Subcutaneous abdominal adipose tissue (tissue), 5 donors: ENCODE data around the gene LRP2.

Source experiments
- H3K27ac ChIP-seq: one replicate; pipeline ENCODE4 v1.7.0; 2013; ENCODE audit warnings: low read depth, mild to moderate bottlenecking, inconsistent platforms, low read length, moderate library complexity
- H3K27me3 ChIP-seq, 5 donors: one replicate each; pipeline ENCODE4 v1.7.0; 2013; ENCODE audit warnings: low read length in 5 of 5, inconsistent platforms in 1 of 5; ENCODE audit not compliant: control insufficient read depth in 5 of 5, insufficient read depth in 4 of 5
- H3K36me3 ChIP-seq, 5 donors: one replicate each; pipeline ENCODE4 v1.7.0; 2013; ENCODE audit warnings: low read length in 5 of 5; ENCODE audit not compliant: control insufficient read depth in 5 of 5, insufficient read depth in 5 of 5
- H3K4me1 ChIP-seq, 5 donors: one replicate each; pipeline ENCODE4 v1.7.0; 2013; ENCODE audit warnings: low read length in 5 of 5, mild to moderate bottlenecking in 3 of 5, moderate library complexity in 1 of 5; ENCODE audit not compliant: control insufficient read depth in 5 of 5, insufficient read depth in 5 of 5
- H3K4me3 ChIP-seq, 5 donors: one replicate each; pipeline ENCODE4 v1.7.0; 2013; ENCODE audit warnings: low read length in 5 of 5, low read depth in 1 of 5
- H3K9ac ChIP-seq, 5 donors: one replicate each; pipeline ENCODE4 v1.7.0; 2013; ENCODE audit warnings: low read length in 5 of 5, mild to moderate bottlenecking in 4 of 5, moderate library complexity in 3 of 5
- H3K9me3 ChIP-seq, 5 donors: one replicate each; pipeline ENCODE4 v1.7.0; 2013; ENCODE audit warnings: low read length in 5 of 5; ENCODE audit not compliant: control insufficient read depth in 5 of 5
- donor health status: healthy.
- donor health status: healthy.
- donor health status: healthy.
- donor health status: healthy.
- donor health status: healthy.

The LRP2 gene

GRCh38 chr2:169349535-169349934 lies 12.8 kb downstream of the LRP2 start:
- no peak overlapping the region for H3K4me3 ChIP-seq
- no peaks in the 10 kb centered on the region for H3K9me3 ChIP-seq
- H3K9ac ChIP-seq: no peak overlapping the region
- no peaks in the 10 kb centered on the region for H3K36me3 ChIP-seq
- no peaks in the 10 kb centered on the region for H3K4me1 ChIP-seq
- no peak overlapping the region for H3K27ac ChIP-seq
- H3K27me3 ChIP-seq: no peaks in the 10 kb centered on the region

- no peaks in the 10 kb centered on the region for H3K27me3 ChIP-seq
- no peak overlapping the region for H3K9ac ChIP-seq
- no peaks in the 10 kb centered on the region for H3K9me3 ChIP-seq
- no peaks in the 10 kb centered on the region for H3K36me3 ChIP-seq
- no peak overlapping the region for H3K4me3 ChIP-seq
- no peaks in the 10 kb centered on the region for H3K4me1 ChIP-seq
- no peak overlapping the region for H3K27ac ChIP-seq
Measured at GRCh38 chr2:169348321-169349024, 13.9 kb downstream of the LRP2 start.

- H3K9ac ChIP-seq: no peak overlapping the region
- H3K9me3 ChIP-seq: no peaks in the 10 kb centered on the region
- no peaks in the 10 kb centered on the region for H3K36me3 ChIP-seq
- no peak overlapping the region for H3K4me3 ChIP-seq
- no peaks in the 10 kb centered on the region for H3K4me1 ChIP-seq
- no peak overlapping the region for H3K27ac ChIP-seq
- H3K27me3 ChIP-seq: peaks cover 0 to 7% (median 0%) of the 10 kb centered on the region in 5 donors
Measured at GRCh38 chr2:169345486-169346437, 16.6 kb downstream of the LRP2 start.

- Histone ChIP-seq H3K36me3 (no peaks in the 10 kb centered on the region), H3K4me1 (no peaks in the 10 kb centered on the region), H3K9me3 (no peaks in the 10 kb centered on the region), H3K27me3 (peaks cover 0 to 7% (median 0%) of the 10 kb centered on the region in 5 donors), H3K4me3 (no peak overlapping the region), H3K9ac (no peak overlapping the region), H3K27ac (no peak overlapping the region)
Measured at GRCh38 chr2:169344736-169345485, 17.4 kb downstream of the LRP2 start.

- no peak overlapping the region for H3K4me3 ChIP-seq
- peaks cover 0 to 7% (median 0%) of the 10 kb centered on the region in 5 donors for H3K27me3 ChIP-seq
- H3K4me1 ChIP-seq: no peaks in the 10 kb centered on the region
- H3K9me3 ChIP-seq: no peaks in the 10 kb centered on the region
- no peak overlapping the region for H3K27ac ChIP-seq
- no peaks in the 10 kb centered on the region for H3K36me3 ChIP-seq
- H3K9ac ChIP-seq: no peak overlapping the region
Measured at GRCh38 chr2:169343202-169343601, 19.1 kb downstream of the LRP2 start.

GRCh38 chr2:169339657-169340056 lies 22.7 kb downstream of the LRP2 start:
- Histone ChIP-seq H3K9me3 (no peaks in the 10 kb centered on the region), H3K27ac (no peak overlapping the region), H3K4me1 (no peaks in the 10 kb centered on the region), H3K36me3 (no peaks in the 10 kb centered on the region), H3K27me3 (peaks cover 0 to 11% (median 2%) of the 10 kb centered on the region in 5 donors), H3K9ac (no peak overlapping the region), H3K4me3 (no peak overlapping the region)

- H3K36me3 ChIP-seq: no peaks in the 10 kb centered on the region
- no peak overlapping the region for H3K4me3 ChIP-seq
- no peaks in the 10 kb centered on the region for H3K9me3 ChIP-seq
- no peak overlapping the region for H3K27ac ChIP-seq
- H3K4me1 ChIP-seq: no peaks in the 10 kb centered on the region
- peaks cover 0 to 11% (median 2%) of the 10 kb centered on the region in 5 donors for H3K27me3 ChIP-seq
- no peak overlapping the region for H3K9ac ChIP-seq
Measured at GRCh38 chr2:169336695-169337094, 25.6 kb downstream of the LRP2 start.

- H3K9ac ChIP-seq: no peak overlapping the region
- peaks cover 0 to 7% (median 0%) of the 10 kb centered on the region in 5 donors for H3K27me3 ChIP-seq
- no peaks in the 10 kb centered on the region for H3K36me3 ChIP-seq
- no peak overlapping the region for H3K27ac ChIP-seq
- no peak overlapping the region for H3K4me3 ChIP-seq
- no peaks in the 10 kb centered on the region for H3K4me1 ChIP-seq
- H3K9me3 ChIP-seq: no peaks in the 10 kb centered on the region
Measured at GRCh38 chr2:169330555-169331198, 31.7 kb downstream of the LRP2 start.

- H3K27me3 ChIP-seq: peaks cover 0 to 7% (median 0%) of the 10 kb centered on the region in 5 donors
- H3K9ac ChIP-seq: no peak overlapping the region
- H3K4me1 ChIP-seq: no peaks in the 10 kb centered on the region
- H3K27ac ChIP-seq: no peak overlapping the region
- H3K9me3 ChIP-seq: no peaks in the 10 kb centered on the region
- no peak overlapping the region for H3K4me3 ChIP-seq
- H3K36me3 ChIP-seq: no peaks in the 10 kb centered on the region
Measured at GRCh38 chr2:169329688-169330554, 32.4 kb downstream of the LRP2 start.
